ENCODE data around the gene ADRA2C. TPM values are rescaled to one million over a fixed set of nuclear protein-coding genes. Genes with fewer than 3 reads are reported as not detected.

ADRA2C gene
- total and polyA plus RNA-seq, 7 donors, result 0.33 to 5.2 (median 1.2) TPM; not detected in 2

DNA sequence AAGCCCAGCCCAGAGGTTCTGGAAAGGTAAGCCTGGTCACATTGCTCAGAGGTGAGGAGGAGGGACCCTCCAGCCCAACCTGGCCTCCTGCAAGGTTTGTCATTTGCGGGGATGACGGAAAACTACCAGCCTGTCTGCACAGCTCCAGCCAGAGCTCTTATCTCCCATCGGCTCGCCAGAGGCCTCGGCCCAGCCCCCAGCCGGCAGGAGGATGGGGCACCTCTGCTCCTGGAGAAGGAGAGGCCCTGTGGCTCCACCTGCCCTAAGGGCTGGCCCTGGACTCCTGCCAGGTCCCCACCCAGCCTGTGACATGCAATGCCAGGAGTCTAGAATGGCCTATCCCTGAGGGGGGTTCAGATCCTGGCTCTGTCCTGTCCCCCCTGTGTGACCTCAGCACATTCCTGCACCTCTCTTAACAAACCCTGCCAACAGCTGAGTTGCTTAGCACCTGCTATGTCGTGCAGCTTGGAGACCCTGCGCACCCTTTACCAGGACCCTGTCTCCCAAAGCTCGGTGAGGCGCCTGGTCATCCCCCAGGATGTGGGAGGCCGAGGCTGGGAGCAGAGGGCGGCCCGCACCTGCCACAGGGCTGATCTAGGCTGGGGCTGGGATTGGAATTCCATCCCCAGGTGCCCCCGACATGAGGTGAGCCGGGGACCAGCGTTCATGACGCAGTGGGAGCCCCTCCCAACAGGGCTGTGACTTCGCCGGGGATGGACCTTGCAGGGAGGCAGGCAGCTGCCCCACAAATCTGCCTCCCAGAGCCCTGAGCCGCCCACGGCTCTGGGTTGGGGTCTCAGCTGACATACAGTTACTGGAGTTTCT is 14.4 kb downstream of the ADRA2C start:
- no peak for DNase-seq
- H3K27me3 ChIP-seq, result peaks cover 3 to 65% (median 6%) of the 10 kb centered on the region in 3 donors
- intact Hi-C loops (cut with DNase I), result no loop called here
- TF ChIP-seq POLR2A (IDR thresholded peaks at IDR 0.05) (no peak), POLR2AphosphoS5 (IDR thresholded peaks at IDR 0.05) (no peak), EP300 (IDR thresholded peaks at IDR 0.05) (no peak)
- TF ChIP-seq, protein P1, sequence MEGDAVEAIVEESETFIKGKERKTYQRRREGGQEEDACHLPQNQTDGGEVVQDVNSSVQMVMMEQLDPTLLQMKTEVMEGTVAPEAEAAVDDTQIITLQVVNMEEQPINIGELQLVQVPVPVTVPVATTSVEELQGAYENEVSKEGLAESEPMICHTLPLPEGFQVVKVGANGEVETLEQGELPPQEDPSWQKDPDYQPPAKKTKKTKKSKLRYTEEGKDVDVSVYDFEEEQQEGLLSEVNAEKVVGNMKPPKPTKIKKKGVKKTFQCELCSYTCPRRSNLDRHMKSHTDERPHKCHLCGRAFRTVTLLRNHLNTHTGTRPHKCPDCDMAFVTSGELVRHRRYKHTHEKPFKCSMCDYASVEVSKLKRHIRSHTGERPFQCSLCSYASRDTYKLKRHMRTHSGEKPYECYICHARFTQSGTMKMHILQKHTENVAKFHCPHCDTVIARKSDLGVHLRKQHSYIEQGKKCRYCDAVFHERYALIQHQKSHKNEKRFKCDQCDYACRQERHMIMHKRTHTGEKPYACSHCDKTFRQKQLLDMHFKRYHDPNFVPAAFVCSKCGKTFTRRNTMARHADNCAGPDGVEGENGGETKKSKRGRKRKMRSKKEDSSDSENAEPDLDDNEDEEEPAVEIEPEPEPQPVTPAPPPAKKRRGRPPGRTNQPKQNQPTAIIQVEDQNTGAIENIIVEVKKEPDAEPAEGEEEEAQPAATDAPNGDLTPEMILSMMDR (IDR thresholded peaks at IDR 0.05), result no peak
- no peak overlapping the region for H3K4me3 ChIP-seq
- H3K27ac ChIP-seq, result no peak overlapping the region
- H3K9me3 ChIP-seq, result no peaks in the 10 kb centered on the region
- no peaks in the 10 kb centered on the region for H3K4me1 ChIP-seq
- no peaks in the 10 kb centered on the region for H3K36me3 ChIP-seq
- 60 to 65% methylated on average over 21 of the region's 21 CpGs for WGBS, 2 donors

DNA sequence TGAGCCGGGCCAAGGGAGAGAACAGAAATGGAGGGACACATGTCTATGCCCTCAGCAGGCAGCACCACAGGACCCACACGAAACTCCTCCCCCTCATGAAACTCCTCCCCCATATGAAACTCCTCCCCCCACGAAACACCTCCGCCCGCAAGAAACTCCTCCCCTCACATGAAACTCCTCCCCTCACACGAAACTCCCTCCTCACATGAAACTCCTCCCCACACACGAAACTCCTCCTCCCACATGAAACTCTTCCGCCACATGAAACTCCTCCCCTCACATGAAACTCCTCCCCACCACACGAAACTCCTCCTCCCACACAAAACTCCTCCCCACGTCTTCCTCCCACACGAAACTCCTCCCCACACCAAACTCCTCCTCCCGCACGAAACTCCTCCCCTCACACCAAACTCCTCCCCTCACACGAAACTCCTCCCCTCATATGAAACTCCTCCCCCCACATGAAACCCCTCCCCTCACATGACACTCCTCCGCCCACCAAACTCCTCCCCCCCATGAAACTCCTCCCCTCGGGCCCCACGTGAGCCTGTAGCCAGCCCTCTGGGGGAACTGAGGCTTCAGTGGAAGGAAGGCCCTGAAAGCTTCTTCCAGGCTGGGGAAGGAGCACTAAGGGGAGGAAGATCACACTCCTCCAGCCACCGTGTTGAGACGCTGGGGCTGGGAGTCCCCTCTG is 15.2 kb downstream of the ADRA2C start:
- no peak overlapping the region for H3K4me3 ChIP-seq
- H3K27me3 ChIP-seq, result peaks cover 3 to 58% (median 6%) of the 10 kb centered on the region in 3 donors
- 80 to 87% methylated on average over 19 of the region's 19 CpGs for WGBS, 2 donors
- H3K9me3 ChIP-seq, result no peaks in the 10 kb centered on the region
- no peak overlapping the region for H3K27ac ChIP-seq
- intact Hi-C loops (cut with DNase I), result no loop called here
- no peaks in the 10 kb centered on the region for H3K4me1 ChIP-seq
- TF ChIP-seq EP300 (IDR thresholded peaks at IDR 0.05) (no peak), POLR2AphosphoS5 (IDR thresholded peaks at IDR 0.05) (no peak), POLR2A (IDR thresholded peaks at IDR 0.05) (no peak)
- TF ChIP-seq, protein P1 (IDR thresholded peaks at IDR 0.05), result no peak
- no peak for DNase-seq
- H3K36me3 ChIP-seq, result no peaks in the 10 kb centered on the region

DNA sequence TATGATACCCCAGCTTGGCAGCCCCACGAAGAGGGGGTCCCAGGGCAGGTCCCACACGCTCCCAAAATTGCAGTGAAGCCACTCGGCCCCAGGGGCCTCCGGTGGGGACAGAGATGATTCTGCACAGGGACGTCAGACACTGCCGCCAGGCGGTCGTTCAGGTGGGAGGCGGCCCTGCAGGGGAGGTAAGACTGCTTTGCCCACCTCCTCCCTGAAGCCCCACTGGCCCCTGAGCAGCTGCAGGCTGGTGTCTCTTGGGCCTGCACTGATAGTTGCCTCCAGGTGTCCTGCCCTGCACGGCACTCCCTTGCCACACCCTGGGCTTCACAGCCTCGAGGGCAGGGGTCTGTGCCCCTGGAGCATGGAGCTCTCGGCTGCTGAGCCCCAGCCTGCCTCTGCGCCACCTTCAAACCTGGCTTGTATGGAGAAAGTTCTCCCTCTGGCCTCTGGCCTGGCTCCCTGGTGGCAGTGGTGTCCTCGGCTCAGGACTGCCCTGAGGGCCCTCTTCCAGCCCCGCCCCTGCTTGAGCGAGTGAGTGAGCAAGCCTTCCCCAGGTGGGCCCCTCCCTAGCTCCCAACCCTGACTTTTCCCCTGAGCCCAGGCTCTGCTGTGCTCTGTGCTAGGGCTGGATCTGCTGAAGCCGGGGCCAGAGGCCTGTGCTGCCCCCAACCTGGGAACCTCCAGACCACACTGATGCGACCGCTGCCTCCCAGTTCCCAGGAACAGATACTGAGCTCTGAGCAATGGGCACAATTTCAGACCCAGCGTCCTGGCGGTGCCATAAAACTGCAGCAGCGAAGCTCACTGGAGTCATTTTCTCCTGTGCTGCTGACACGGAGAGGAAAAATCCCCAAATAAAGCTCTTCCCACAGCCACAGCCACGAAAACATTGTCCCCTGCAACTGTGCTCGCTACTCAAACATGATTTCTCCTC is 16.1 kb downstream of the ADRA2C start:
- H3K27ac ChIP-seq, result no peak overlapping the region
- intact Hi-C loops (cut with DNase I), result no loop called here
- no peaks in the 10 kb centered on the region for H3K9me3 ChIP-seq
- DNase-seq, result no peak
- H3K4me3 ChIP-seq, result no peak overlapping the region
- no peaks in the 10 kb centered on the region for H3K36me3 ChIP-seq
- TF ChIP-seq POLR2A (IDR thresholded peaks at IDR 0.05) (no peak), EP300 (IDR thresholded peaks at IDR 0.05) (no peak), POLR2AphosphoS5 (IDR thresholded peaks at IDR 0.05) (no peak)
- TF ChIP-seq, protein P1 (IDR thresholded peaks at IDR 0.05), result no peak
- 69 to 75% methylated on average over 25 of the region's 25 CpGs for WGBS, 2 donors
- no peaks in the 10 kb centered on the region for H3K4me1 ChIP-seq
- H3K27me3 ChIP-seq, result peaks cover 3 to 55% (median 6%) of the 10 kb centered on the region in 3 donors

DNA sequence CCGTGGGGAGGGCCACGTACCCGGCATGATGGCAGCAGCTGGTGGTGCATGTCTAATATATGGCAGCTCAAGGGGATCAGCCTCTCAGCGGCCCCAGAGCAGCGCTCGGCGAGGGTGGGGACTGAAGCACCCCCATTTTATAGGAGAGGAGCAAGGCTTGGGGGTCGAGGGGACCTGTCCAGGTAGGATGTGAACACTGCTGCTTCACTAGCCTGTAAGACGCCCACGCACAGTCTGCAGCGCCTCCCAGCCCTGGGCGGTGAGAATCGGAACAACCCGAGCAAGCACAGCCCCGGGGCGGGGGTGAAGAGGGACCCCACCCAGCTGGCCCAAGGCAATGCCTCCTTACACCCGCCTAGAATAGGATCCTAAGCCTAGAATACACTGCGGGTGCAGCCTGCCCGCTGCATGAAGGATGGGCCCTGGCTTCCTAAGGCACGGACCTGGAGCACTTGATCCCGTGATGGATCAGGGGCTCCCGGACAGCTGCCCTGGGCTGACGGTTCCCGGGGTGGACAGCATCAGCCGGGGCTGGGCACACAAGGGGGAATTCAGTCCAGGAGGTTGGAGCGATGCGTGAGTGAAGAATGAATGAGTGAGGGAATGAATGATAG is 17.6 kb downstream of the ADRA2C start:
- Histone ChIP-seq H3K27ac (no peak overlapping the region), H3K36me3 (no peaks in the 10 kb centered on the region), H3K4me3 (no peak overlapping the region), H3K27me3 (peaks cover 3 to 55% (median 6%) of the 10 kb centered on the region in 3 donors), H3K4me1 (no peaks in the 10 kb centered on the region), H3K9me3 (no peaks in the 10 kb centered on the region)
- WGBS, 2 donors, result 28 to 39% methylated on average over 27 of the region's 27 CpGs
- TF ChIP-seq POLR2AphosphoS5 (IDR thresholded peaks at IDR 0.05) (no peak), POLR2A (IDR thresholded peaks at IDR 0.05) (no peak), EP300 (IDR thresholded peaks at IDR 0.05) (no peak)
- TF ChIP-seq, protein P1 (IDR thresholded peaks at IDR 0.05), result no peak
- no peak for DNase-seq
- intact Hi-C loops (cut with DNase I), result no loop called here

All from sigmoid colon (tissue), 7 donors.